ENCODE results near the gene GAREM2. TPM values are rescaled to one million over a fixed set of nuclear protein-coding genes. Genes with fewer than 3 reads are reported as not detected.
A peak's percentile ranks its signal among the peaks of the same experiment; 100 is the strongest.

Gene GAREM2
- total and polyA plus RNA-seq, 4 experiments from 2014 or later = 0.14 to 3.6 (median 2.7) TPM

DNA sequence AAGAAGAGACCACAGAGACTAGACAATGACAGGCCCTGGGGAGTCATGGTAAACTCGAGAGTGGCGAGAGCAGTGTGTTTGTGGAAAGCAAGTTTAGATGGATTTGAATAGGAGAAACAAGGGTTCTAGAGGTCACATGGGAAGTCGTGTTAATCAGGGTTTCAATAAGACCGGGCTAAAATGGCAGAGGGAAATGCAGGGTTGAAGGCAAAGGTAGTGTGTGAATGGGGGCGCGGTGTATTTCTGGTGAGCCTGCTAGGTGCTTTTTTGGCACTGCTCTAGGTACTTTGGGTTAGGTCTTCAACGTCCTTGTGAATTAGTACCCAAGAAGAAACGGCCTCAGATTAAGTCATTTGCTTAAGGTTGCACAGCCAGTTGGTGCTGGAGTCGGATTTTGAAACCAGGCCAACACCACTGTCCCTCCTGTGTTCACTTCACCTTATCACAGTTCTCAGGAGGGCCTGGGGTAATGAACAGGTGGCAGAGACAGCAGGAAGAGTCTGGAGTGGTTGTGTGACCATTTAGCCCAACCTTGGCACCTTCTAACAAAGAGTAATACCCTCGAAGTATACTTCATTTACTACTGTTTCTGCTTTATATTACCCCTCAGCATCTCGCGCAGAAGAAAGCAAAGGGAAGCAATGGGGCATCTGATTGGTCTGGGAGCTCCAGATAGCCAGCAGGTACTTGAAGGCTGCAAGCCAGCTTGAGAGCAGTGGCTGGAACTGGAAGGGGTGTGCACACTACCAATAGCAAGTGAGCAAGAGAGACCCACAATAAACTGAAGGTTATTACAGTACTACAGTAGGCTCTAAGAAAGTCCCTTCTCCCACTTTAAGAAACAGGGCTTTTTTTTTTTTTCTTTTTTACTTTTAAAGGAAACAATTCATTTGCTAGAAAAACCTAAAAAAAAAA is 33.4 kb upstream of the GAREM2 start:
- Mint-ChIP-seq H3K36me3 (peaks cover 11 to 18% of the 10 kb centered on the region in 2 donors), H3K9me3 (no peaks in the 10 kb centered on the region), H3K27me3 (no peaks in the 10 kb centered on the region), H3K27ac (peak overlapping the region in 5 of 7 donors; percentile 0 to 72 (median 22)), H3K4me1 (peaks cover 0 to 5% (median 3%) of the 10 kb centered on the region in 4 donors), H3K4me3 (no peak overlapping the region)
- Histone ChIP-seq H3K27ac (ENCODE audit: low read depth, low read length) (no peak overlapping the region), H3K36me3 (ENCODE audit: insufficient read depth, low read length) (peaks cover 4% of the 10 kb centered on the region), H3K4me1 (ENCODE audit: insufficient read depth, low read length) (no peaks in the 10 kb centered on the region), H3K9me3 (ENCODE audit: control insufficient read depth in 1 of 2, low read length in 2 of 2) (no peaks in the 10 kb centered on the region), H3K4me3 (ENCODE audit: low read length in 2 of 2) (no peak overlapping the region), H3K27me3 (ENCODE audit: insufficient read depth, low read length) (no peaks in the 10 kb centered on the region)
- intact Hi-C loops (cut with micrococcal nuclease) = no loop called here
- no peak for DNase-seq
- POLR2A ChIA-PET (ENCODE audit: partially characterized antibody) = no interaction called here
- CTCF ChIA-PET (ENCODE audit: partially characterized antibody) = interaction anchor here (1.3 kb wide), 1 partner anchor 62 kb away, joined by 3 read pairs; no protein-coding TSS in a partner anchor

GRCh38 chr2:26141145-26141769 is 31.6 kb upstream of the GAREM2 start:
- no peaks in the 10 kb centered on the region for H3K4me1 ChIP-seq (ENCODE audit: insufficient read depth, low read length)
- Mint-ChIP-seq H3K4me1 (peaks cover 0 to 6% (median 2%) of the 10 kb centered on the region in 4 donors), H3K4me3 (no peak overlapping the region), H3K9me3 (no peaks in the 10 kb centered on the region), H3K27me3 (no peaks in the 10 kb centered on the region), H3K27ac (no peak overlapping the region), H3K36me3 (peaks cover 0 to 4% of the 10 kb centered on the region in 2 donors)
- H3K9me3 ChIP-seq (ENCODE audit: control insufficient read depth in 1 of 2, low read length in 2 of 2) = no peaks in the 10 kb centered on the region
- H3K27me3 ChIP-seq (ENCODE audit: insufficient read depth, low read length) = no peaks in the 10 kb centered on the region
- no peak overlapping the region for H3K27ac ChIP-seq (ENCODE audit: low read depth, low read length)
- no peak for DNase-seq
- ChIA-PET POLR2A (ENCODE audit: partially characterized antibody) (no interaction called here), CTCF (ENCODE audit: partially characterized antibody) (interaction anchor here (0.7 kb wide), 2 partner anchors 53 to 290 kb away, joined by 3 read pairs; no protein-coding TSS in a partner anchor)
- H3K4me3 ChIP-seq (ENCODE audit: low read length in 2 of 2) = no peak overlapping the region
- intact Hi-C loops (cut with micrococcal nuclease) = no loop called here
- peaks cover 4% of the 10 kb centered on the region for H3K36me3 ChIP-seq (ENCODE audit: insufficient read depth, low read length)

GRCh38 chr2:26144031-26144430 is 28.9 kb upstream of the GAREM2 start:
- peaks cover 0 to 2% (median 0%) of the 10 kb centered on the region in 8 donors for H3K9me3 Mint-ChIP-seq
- H3K9me3 ChIP-seq (ENCODE audit: control insufficient read depth in 1 of 2, low read length in 2 of 2) = no peaks in the 10 kb centered on the region
- ChIA-PET CTCF (ENCODE audit: partially characterized antibody) (interaction anchor here (1.0 to 6.8 kb wide), 6 partner anchors 16 to 291 kb away, joined by 3 to 70 read pairs (median 8); no protein-coding TSS in a partner anchor), POLR2A (ENCODE audit: partially characterized antibody) (interaction anchor here (0.7 to 2.2 kb wide), 3 partner anchors 41 to 152 kb away, joined by 3 to 10 read pairs (median 5); no protein-coding TSS in a partner anchor)
- intact Hi-C loops (cut with micrococcal nuclease) = loop anchor here (2.0 kb wide), 1 partner anchor 537 kb away; no protein-coding TSS in a partner anchor
- no peaks in the 10 kb centered on the region for H3K36me3 Mint-ChIP-seq
- no peak overlapping the region for H3K4me3 ChIP-seq (ENCODE audit: low read length in 2 of 2)
- H3K27ac ChIP-seq (ENCODE audit: low read depth, low read length) = no peak overlapping the region
- no peak overlapping the region for H3K4me3 Mint-ChIP-seq
- no peak for DNase-seq
- no peaks in the 10 kb centered on the region for H3K4me1 ChIP-seq (ENCODE audit: insufficient read depth, low read length)
- no peaks in the 10 kb centered on the region for H3K36me3 ChIP-seq (ENCODE audit: insufficient read depth, low read length)
- H3K27me3 ChIP-seq (ENCODE audit: insufficient read depth, low read length) = peaks cover 6% of the 10 kb centered on the region
- H3K27ac Mint-ChIP-seq = peak overlapping the region in 1 of 7 donors; percentile 59
- peaks cover 2 to 6% of the 10 kb centered on the region in 2 donors for H3K27me3 Mint-ChIP-seq
- peaks cover 0 to 6% (median 2%) of the 10 kb centered on the region in 4 donors for H3K4me1 Mint-ChIP-seq

GRCh38 chr2:26144953-26145680 is 27.8 kb upstream of the GAREM2 start:
- Mint-ChIP-seq H3K27ac (no peak overlapping the region), H3K36me3 (peaks cover 0 to 1% of the 10 kb centered on the region in 2 donors), H3K27me3 (peaks cover 9 to 10% of the 10 kb centered on the region in 2 donors), H3K4me3 (no peak overlapping the region), H3K9me3 (peaks cover 0 to 2% (median 0%) of the 10 kb centered on the region in 8 donors), H3K4me1 (peaks cover 0 to 4% (median 2%) of the 10 kb centered on the region in 4 donors)
- DNase-seq = peak; percentile 47 to 58 (median 49)
- ChIA-PET POLR2A (ENCODE audit: partially characterized antibody) (interaction anchor here (0.7 to 2.2 kb wide), 3 partner anchors 40 to 154 kb away, joined by 3 to 10 read pairs (median 5); no protein-coding TSS in a partner anchor), CTCF (ENCODE audit: partially characterized antibody) (interaction anchor here (0.6 to 6.8 kb wide), 13 partner anchors 18 to 445 kb away, joined by 3 to 70 read pairs (median 4); partner anchors contain the start of gene ASXL2)
- Histone ChIP-seq H3K36me3 (ENCODE audit: insufficient read depth, low read length) (no peaks in the 10 kb centered on the region), H3K4me1 (ENCODE audit: insufficient read depth, low read length) (no peaks in the 10 kb centered on the region), H3K9me3 (ENCODE audit: control insufficient read depth in 1 of 2, low read length in 2 of 2) (no peaks in the 10 kb centered on the region), H3K27ac (ENCODE audit: low read depth, low read length) (no peak overlapping the region), H3K4me3 (ENCODE audit: low read length in 2 of 2) (no peak overlapping the region), H3K27me3 (ENCODE audit: insufficient read depth, low read length) (peaks cover 6% of the 10 kb centered on the region)
- intact Hi-C loops (cut with micrococcal nuclease) = loop anchor here (1.0 to 2.0 kb wide), 5 partner anchors 57 to 538 kb away; no protein-coding TSS in a partner anchor

- Mint-ChIP-seq H3K27ac (peak overlapping the region in 1 of 7 donors; percentile 3), H3K27me3 (peaks cover 16 to 17% of the 10 kb centered on the region in 2 donors), H3K9me3 (peaks cover 0 to 2% (median 0%) of the 10 kb centered on the region in 8 donors), H3K36me3 (peaks cover 0 to 3% of the 10 kb centered on the region in 2 donors), H3K4me3 (no peak overlapping the region), H3K4me1 (peaks cover 0 to 4% (median 2%) of the 10 kb centered on the region in 4 donors)
- ChIA-PET POLR2A (ENCODE audit: partially characterized antibody) (no interaction called here), CTCF (ENCODE audit: partially characterized antibody) (interaction anchor here (2.1 to 6.8 kb wide), 2 partner anchors 156 to 197 kb away, joined by 15 to 70 read pairs; no protein-coding TSS in a partner anchor)
- no peak overlapping the region for H3K27ac ChIP-seq (ENCODE audit: low read depth, low read length)
- DNase-seq = no peak
- peaks cover 6% of the 10 kb centered on the region for H3K27me3 ChIP-seq (ENCODE audit: insufficient read depth, low read length)
- no peaks in the 10 kb centered on the region for H3K9me3 ChIP-seq (ENCODE audit: control insufficient read depth in 1 of 2, low read length in 2 of 2)
- no peaks in the 10 kb centered on the region for H3K36me3 ChIP-seq (ENCODE audit: insufficient read depth, low read length)
- no peaks in the 10 kb centered on the region for H3K4me1 ChIP-seq (ENCODE audit: insufficient read depth, low read length)
- intact Hi-C loops (cut with micrococcal nuclease) = no loop called here
- no peak overlapping the region for H3K4me3 ChIP-seq (ENCODE audit: low read length in 2 of 2)
Measured at GRCh38 chr2:26148501-26148900, 24.4 kb upstream of the GAREM2 start.

GRCh38 chr2:26150243-26150642 is 22.6 kb upstream of the GAREM2 start:
- H3K36me3 Mint-ChIP-seq = peaks cover 0 to 3% of the 10 kb centered on the region in 2 donors
- no peak overlapping the region for H3K27ac Mint-ChIP-seq
- no peaks in the 10 kb centered on the region for H3K9me3 ChIP-seq (ENCODE audit: control insufficient read depth in 1 of 2, low read length in 2 of 2)
- H3K27me3 Mint-ChIP-seq = peaks cover 16 to 17% of the 10 kb centered on the region in 2 donors
- DNase-seq = no peak
- peaks cover 0 to under 1% (median 0%) of the 10 kb centered on the region in 4 donors for H3K4me1 Mint-ChIP-seq
- ChIA-PET POLR2A (ENCODE audit: partially characterized antibody) (no interaction called here), CTCF (ENCODE audit: partially characterized antibody) (interaction anchor here (1.1 to 1.3 kb wide), 2 partner anchors 35 to 199 kb away, joined by 3 read pairs; no protein-coding TSS in a partner anchor)
- peaks cover 6% of the 10 kb centered on the region for H3K27me3 ChIP-seq (ENCODE audit: insufficient read depth, low read length)
- intact Hi-C loops (cut with micrococcal nuclease) = no loop called here
- peaks cover 0 to 2% (median 0%) of the 10 kb centered on the region in 8 donors for H3K9me3 Mint-ChIP-seq
- H3K36me3 ChIP-seq (ENCODE audit: insufficient read depth, low read length) = no peaks in the 10 kb centered on the region
- H3K27ac ChIP-seq (ENCODE audit: low read depth, low read length) = no peak overlapping the region
- H3K4me3 ChIP-seq (ENCODE audit: low read length in 2 of 2) = no peak overlapping the region
- H3K4me1 ChIP-seq (ENCODE audit: insufficient read depth, low read length) = no peaks in the 10 kb centered on the region
- H3K4me3 Mint-ChIP-seq = no peak overlapping the region
